Neural progenitor cell (in vitro differentiated cells): ENCODE measurements around the gene COL8A1. TPM values are rescaled to one million over a fixed set of nuclear protein-coding genes. Genes with fewer than 3 reads are reported as not detected.
"Not testable (repeated sequence)": the region's sequence is repeated elsewhere in the genome, so short reads cannot be mapped to it uniquely, and the experiment has no call there.

ENCODE experiments used
- DNase-seq: peaks from one replicate; pipeline ENCODE4 v3.0.0-alpha.2; 2016; ENCODE audit warnings: low spot score
- H2AFZ ChIP-seq: fragments of 200-600 bp; sonication (generic); replicated peaks from 2 replicates; pipeline ENCODE4 v1.6.1; 2016; ENCODE audit warnings: antibody characterized with exemption
- H3F3A ChIP-seq: fragments of 200-600 bp; sonication (generic); 2 replicates; pipeline ENCODE4 v1.6.1; 2016; ENCODE audit warnings: antibody characterized with exemption, low read depth
- H3K27ac ChIP-seq: fragments of 200-600 bp; sonication (generic); 2 replicates; pipeline ENCODE4 v1.5.1; 2016; ENCODE audit warnings: mild to moderate bottlenecking
- H3K27me3 ChIP-seq: fragments of 200-600 bp; sonication (generic); 2 replicates; pipeline ENCODE4 v1.6.1; 2016; ENCODE audit warnings: mild to moderate bottlenecking, moderate library complexity
- H3K36me3 ChIP-seq: fragments of 200-600 bp; sonication (generic); 2 replicates; pipeline ENCODE4 v1.5.1; 2016
- H3K4me1 ChIP-seq: fragments of 200-600 bp; sonication (generic); 2 replicates; pipeline ENCODE4 v1.6.1; 2016; ENCODE audit warnings: mixed run types
- H3K4me2 ChIP-seq: fragments of 200-600 bp; sonication (generic); 2 replicates; pipeline ENCODE4 v1.6.1; 2016
- H3K4me3 ChIP-seq: fragments of 200-600 bp; sonication (generic); 2 replicates; pipeline ENCODE4 v1.5.1; 2016
- H3K79me2 ChIP-seq: fragments of 200-600 bp; sonication (generic); 2 replicates; pipeline ENCODE4 v1.6.1; 2016; ENCODE audit warnings: low read depth
- H3K9ac ChIP-seq: fragments of 200-600 bp; sonication (generic); 2 replicates; pipeline ENCODE4 v1.6.1; 2016
- H3K9me3 ChIP-seq: fragments of 200-600 bp; sonication (generic); 2 replicates; pipeline ENCODE4 v1.5.1; 2016; ENCODE audit warnings: low read depth
- H4K20me1 ChIP-seq: fragments of 200-600 bp; sonication (generic); 2 replicates; pipeline ENCODE4 v1.6.1; 2016; ENCODE audit warnings: low read depth
- H3K27ac Mint-ChIP-seq: 3 replicates; pipeline ENCODE4 v1.8.0; 2021; ENCODE audit warnings: mixed read lengths
- H3K27me3 Mint-ChIP-seq: 2 replicates; pipeline ENCODE4 v1.8.0; 2022; ENCODE audit warnings: low read depth, mild to moderate bottlenecking, inconsistent platforms, moderate library complexity, mixed read lengths; ENCODE audit not compliant: insufficient read depth
- H3K36me3 Mint-ChIP-seq: 3 replicates; pipeline ENCODE4 v1.8.0; 2021; ENCODE audit warnings: mixed read lengths
- H3K4me1 Mint-ChIP-seq: 3 replicates; pipeline ENCODE4 v1.8.0; 2021; ENCODE audit warnings: mixed read lengths
- H3K4me3 Mint-ChIP-seq: 3 replicates; pipeline ENCODE4 v1.8.0; 2021; ENCODE audit warnings: mild to moderate bottlenecking, moderate library complexity, mixed read lengths
- H3K9me3 Mint-ChIP-seq: 3 replicates; pipeline ENCODE4 v1.8.0; 2020; ENCODE audit warnings: mixed read lengths
- EZH2 ChIP-seq: fragments of 200-600 bp; sonication (generic); IDR thresholded peaks from 2 replicates; pipeline ENCODE4 v1.6.1; 2017; ENCODE audit warnings: antibody characterized with exemption, mild to moderate bottlenecking, moderate library complexity
- EZH2phosphoT487 ChIP-seq: fragments of 200-600 bp; sonication (generic); IDR thresholded peaks from 2 replicates; pipeline ENCODE4 v1.6.1; 2017; ENCODE audit warnings: antibody characterized with exemption
- total RNA-seq: library from RNA; depleted of rRNA; stranded (reverse); fragments of >200 nt; gene quantifications from 2 replicates; pipeline ENCODE4 v1.2.3, GENCODE V29; 2015; ENCODE audit warnings: low replicate concordance
- TF ChIP-seq, protein P1 (sequence below): fragments of 200-600 bp; sonication (generic); IDR thresholded peaks from 2 replicates; pipeline ENCODE4 v1.5.1; 2017; ENCODE audit warnings: antibody characterized with exemption, mild to moderate bottlenecking

The COL8A1 gene
- total RNA-seq: not detected in 2 replicates

DNA sequence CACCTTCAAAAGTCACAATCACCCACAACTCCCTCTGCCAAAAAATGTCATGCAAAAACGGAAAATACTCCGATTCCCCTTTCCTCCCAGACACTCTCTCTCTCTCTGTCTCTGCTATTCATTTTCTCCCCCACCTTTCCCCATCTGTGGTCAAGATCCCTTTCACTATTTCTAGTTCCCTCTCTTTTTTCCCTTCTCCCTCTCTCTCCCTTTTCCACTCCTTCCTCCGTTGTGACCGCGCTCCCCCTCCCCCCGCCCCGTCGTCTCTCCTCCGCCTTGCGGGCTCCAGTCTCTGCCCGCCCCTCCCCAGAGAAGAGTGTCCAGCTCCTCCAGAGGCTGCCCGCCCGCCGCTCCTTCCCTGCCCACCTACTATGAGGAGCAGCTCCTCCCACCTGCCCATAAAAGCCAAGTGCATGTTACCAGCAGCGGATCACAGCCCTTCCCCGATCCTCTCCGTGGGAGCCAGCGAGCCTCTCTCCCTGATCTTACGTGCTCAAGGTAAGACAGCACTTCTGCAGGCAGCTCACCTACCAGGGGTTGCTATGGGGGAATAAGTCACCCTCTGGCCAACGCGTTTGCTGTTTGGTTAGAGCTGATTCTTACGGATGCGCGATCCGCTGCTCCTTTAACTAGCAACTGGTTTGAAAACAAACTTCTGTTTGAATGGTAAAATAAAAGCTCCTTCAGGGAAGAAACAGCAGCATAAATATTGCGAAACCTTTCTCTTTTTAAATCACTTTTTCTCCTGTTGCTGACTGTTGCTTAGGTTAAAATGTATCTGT, at the start of gene COL8A1:
Gene COL8A1 (plus strand): TSS at position 428 of the 782 bp plus-strand sequence. CDS start 152,089 bp downstream, outside the sequence.
- H3K4me1 Mint-ChIP-seq: peaks cover 18% of the 10 kb centered on the region

DNA sequence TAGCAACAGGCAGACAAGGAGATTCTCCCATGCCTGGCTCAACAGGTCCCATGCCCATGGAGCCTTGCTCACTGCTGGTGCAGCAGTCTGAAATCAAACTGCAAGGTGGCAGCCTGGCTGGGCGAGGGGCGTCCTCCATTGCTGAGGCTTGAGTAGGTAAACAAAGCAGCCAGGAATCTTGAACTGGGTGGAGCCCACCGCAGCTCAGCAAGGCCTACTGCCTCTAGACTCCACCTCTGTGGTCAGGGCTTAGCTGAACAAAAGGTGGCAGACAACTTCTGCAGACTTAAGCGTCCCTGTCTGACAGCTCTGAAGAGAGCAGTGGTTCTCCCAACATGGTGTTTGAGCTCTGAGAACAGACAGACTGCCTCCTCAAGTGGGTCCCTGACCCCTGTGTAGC, 49.2 kb upstream of the COL8A1 start:
- not testable (repeated sequence) for DNase-seq, H3K36me3 Mint-ChIP-seq, H3K9me3 ChIP-seq, H3K9me3 Mint-ChIP-seq, H3K27ac ChIP-seq, H3K36me3 ChIP-seq, H3K27ac Mint-ChIP-seq, H3K4me3 ChIP-seq, H3K27me3 ChIP-seq, H2AFZ ChIP-seq, H3K27me3 Mint-ChIP-seq, H3K79me2 ChIP-seq, H3K9ac ChIP-seq, H3K4me1 Mint-ChIP-seq, H3K4me2 ChIP-seq, H3K4me1 ChIP-seq, H4K20me1 ChIP-seq, H3F3A ChIP-seq, H3K4me3 Mint-ChIP-seq

More for the DNA sequence above, at the start of gene COL8A1:
- Histone ChIP-seq H3K4me2 (peak within 1 kb of the TSS; percentile 72), H3K9me3 (no peaks in the 10 kb centered on the region), H3K27me3 (peaks cover 74% of the 10 kb centered on the region), H3K79me2 (no peaks in the 10 kb centered on the region), H3K4me1 (peaks cover 4% of the 10 kb centered on the region), H3K4me3 (peak within 1 kb of the TSS; percentile 50), H3K27ac (no peak within 1 kb of the TSS), H4K20me1 (no peaks in the 10 kb centered on the region), H3K36me3 (no peaks in the 10 kb centered on the region), H3K9ac (no peak within 1 kb of the TSS), H3F3A (no peaks in the 10 kb centered on the region), H2AFZ (peak within 1 kb of the TSS; percentile 60)
- Mint-ChIP-seq H3K36me3 (no peaks in the 10 kb centered on the region), H3K27me3 (peaks cover 6% of the 10 kb centered on the region), H3K27ac (peak within 1 kb of the TSS; percentile 12), H3K4me3 (peak within 1 kb of the TSS; percentile 87), H3K9me3 (no peaks in the 10 kb centered on the region)
- TF ChIP-seq, protein P1, sequence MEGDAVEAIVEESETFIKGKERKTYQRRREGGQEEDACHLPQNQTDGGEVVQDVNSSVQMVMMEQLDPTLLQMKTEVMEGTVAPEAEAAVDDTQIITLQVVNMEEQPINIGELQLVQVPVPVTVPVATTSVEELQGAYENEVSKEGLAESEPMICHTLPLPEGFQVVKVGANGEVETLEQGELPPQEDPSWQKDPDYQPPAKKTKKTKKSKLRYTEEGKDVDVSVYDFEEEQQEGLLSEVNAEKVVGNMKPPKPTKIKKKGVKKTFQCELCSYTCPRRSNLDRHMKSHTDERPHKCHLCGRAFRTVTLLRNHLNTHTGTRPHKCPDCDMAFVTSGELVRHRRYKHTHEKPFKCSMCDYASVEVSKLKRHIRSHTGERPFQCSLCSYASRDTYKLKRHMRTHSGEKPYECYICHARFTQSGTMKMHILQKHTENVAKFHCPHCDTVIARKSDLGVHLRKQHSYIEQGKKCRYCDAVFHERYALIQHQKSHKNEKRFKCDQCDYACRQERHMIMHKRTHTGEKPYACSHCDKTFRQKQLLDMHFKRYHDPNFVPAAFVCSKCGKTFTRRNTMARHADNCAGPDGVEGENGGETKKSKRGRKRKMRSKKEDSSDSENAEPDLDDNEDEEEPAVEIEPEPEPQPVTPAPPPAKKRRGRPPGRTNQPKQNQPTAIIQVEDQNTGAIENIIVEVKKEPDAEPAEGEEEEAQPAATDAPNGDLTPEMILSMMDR: no peak
- TF ChIP-seq EZH2: peak; percentile 47
- TF ChIP-seq EZH2phosphoT487: no peak
- peak; percentile 57 for DNase-seq

DNA sequence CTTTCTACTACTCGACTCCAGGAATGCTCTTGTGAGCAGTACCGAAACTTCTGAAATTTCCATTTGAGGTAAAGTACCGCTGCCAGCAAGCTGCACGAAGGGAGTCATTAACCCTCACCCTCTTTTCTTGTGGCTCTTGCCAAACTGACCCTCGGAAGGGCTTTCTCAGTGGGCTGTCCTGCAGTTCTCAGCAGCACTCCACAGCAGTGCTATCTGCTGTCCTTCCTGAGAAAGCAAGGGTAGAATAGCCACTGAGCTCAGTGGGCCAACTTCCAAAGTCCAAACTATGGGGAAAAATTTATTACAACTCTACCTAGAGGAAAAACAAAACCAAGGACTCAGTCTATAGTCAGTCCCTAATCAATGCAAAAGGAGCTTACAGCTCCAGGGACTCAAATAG, 38.5 kb upstream of the COL8A1 start:
- Histone ChIP-seq H4K20me1 (no peaks in the 10 kb centered on the region), H3K27me3 (no peaks in the 10 kb centered on the region), H3K36me3 (no peaks in the 10 kb centered on the region), H3K9ac (no peak overlapping the region), H3K4me1 (no peaks in the 10 kb centered on the region), H3K79me2 (no peaks in the 10 kb centered on the region), H3K27ac (no peak overlapping the region), H3K9me3 (no peaks in the 10 kb centered on the region), H3K4me3 (no peak overlapping the region), H3K4me2 (no peak overlapping the region), H2AFZ (no peak overlapping the region), H3F3A (no peaks in the 10 kb centered on the region)
- Mint-ChIP-seq H3K36me3 (no peaks in the 10 kb centered on the region), H3K4me3 (no peak overlapping the region), H3K4me1 (no peaks in the 10 kb centered on the region), H3K27ac (no peak overlapping the region), H3K9me3 (no peaks in the 10 kb centered on the region), H3K27me3 (peaks cover 4% of the 10 kb centered on the region)
- TF ChIP-seq EZH2 (no peak), EZH2phosphoT487 (no peak)
- no peak for DNase-seq

DNA sequence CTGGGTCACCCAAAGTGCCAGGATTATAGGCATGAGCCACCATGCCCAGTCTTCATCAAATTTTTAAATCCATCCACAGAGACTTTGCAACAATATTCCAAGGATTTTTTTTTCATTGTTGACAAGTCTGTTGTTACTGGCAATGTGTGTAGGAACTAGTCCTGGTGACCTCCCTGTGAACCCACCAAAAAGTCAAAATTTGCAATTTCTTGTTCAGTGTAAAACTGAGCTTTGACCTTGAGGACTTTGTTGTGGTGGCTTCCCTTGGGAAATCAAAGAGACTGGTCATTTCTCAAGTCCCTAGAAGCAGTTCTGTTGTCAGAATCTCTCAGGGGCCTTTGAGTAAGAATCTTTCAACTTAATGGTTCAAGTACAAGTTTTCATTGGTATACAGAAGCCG, 36.9 kb upstream of the COL8A1 start:
- Histone ChIP-seq H3K9ac (no peak overlapping the region), H4K20me1 (no peaks in the 10 kb centered on the region), H3K36me3 (no peaks in the 10 kb centered on the region), H3K27me3 (no peaks in the 10 kb centered on the region), H3F3A (no peaks in the 10 kb centered on the region), H3K9me3 (no peaks in the 10 kb centered on the region), H3K4me1 (no peaks in the 10 kb centered on the region), H3K27ac (no peak overlapping the region), H3K4me2 (no peak overlapping the region), H3K4me3 (no peak overlapping the region), H3K79me2 (no peaks in the 10 kb centered on the region), H2AFZ (no peak overlapping the region)
- H3K27ac Mint-ChIP-seq: no peak overlapping the region
- H3K27me3 Mint-ChIP-seq: peaks cover 2% of the 10 kb centered on the region
- TF ChIP-seq EZH2phosphoT487: no peak
- no peak for TF ChIP-seq EZH2
- TF ChIP-seq, protein P1: no peak
- no peak overlapping the region for H3K4me3 Mint-ChIP-seq
- no peaks in the 10 kb centered on the region for H3K4me1 Mint-ChIP-seq
- DNase-seq: no peak
- H3K36me3 Mint-ChIP-seq: no peaks in the 10 kb centered on the region
- no peaks in the 10 kb centered on the region for H3K9me3 Mint-ChIP-seq
